GM18873 (cell line): ENCODE data around the gene SCN3A.

Experiments used
- ATAC-seq: cut with Tn5 transposase; IDR thresholded peaks from one replicate; pipeline ENCODE4 v1.9.1; 2021; ENCODE audit warnings: mild to moderate bottlenecking, moderate library complexity, moderate number of reproducible peaks; ENCODE audit not compliant: unreplicated experiment, low FRiP score

SCN3A gene

GRCh38 chr2:165060411-165060810 is 143.4 kb downstream of the SCN3A start:
- no peak for ATAC-seq

DNA sequence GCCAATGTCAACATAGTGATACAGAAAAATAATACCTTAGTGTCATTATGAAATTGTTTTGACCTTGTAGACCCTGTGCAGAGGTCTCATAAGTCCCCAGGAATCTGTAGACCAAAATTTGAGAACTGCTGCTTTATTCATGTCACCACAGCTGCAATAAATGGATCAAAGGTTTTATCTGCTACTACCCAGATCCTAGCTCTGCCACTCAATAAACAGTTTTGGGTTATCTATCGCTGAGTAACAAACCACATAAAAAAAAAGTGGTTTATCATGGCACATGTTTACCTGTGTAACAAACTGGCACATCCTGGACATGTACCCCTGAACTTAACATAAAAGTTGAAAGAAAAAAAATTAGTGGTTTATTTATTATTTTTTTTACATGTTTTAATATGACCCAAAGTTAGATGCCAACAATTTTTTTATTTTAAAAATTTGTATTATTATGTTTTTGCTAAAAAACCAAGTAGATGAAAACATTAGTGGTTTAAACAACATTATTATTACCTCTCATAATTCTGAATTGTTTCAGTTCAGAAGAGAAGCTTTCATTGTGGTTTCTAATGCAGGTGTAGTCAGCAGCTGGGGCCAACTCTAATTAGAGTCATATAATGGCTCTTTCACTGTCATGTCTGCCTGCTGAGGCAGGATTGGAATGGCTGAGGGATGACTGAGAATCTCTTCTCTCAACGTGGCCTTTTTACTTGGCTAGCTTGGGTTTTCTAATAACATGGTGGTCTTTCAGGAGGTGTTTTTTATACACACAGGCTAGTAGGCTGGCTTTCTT is 145.2 kb downstream of the SCN3A start:
- no peak for ATAC-seq

DNA sequence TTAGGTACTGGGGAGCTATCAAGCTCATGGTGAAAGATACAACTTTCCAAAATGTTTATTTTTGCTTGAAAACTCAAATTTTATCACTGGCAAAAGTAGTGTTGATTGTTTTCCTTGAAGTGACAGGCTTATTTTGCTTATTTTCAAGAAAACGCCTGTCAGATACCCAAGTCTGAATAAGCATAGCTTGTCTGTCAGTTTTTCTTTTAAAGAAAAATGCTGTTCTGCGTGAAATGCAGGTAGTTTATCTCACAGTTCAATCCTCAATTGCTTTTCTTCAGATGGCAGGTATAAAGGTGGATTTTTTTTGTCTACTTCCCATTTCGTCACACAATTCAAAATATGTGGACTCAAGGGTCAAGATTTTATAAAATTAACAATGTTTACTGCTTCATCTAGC is 145.9 kb downstream of the SCN3A start:
- no peak for ATAC-seq

GRCh38 chr2:165057308-165057707 is 146.5 kb downstream of the SCN3A start:
- no peak for ATAC-seq

DNA sequence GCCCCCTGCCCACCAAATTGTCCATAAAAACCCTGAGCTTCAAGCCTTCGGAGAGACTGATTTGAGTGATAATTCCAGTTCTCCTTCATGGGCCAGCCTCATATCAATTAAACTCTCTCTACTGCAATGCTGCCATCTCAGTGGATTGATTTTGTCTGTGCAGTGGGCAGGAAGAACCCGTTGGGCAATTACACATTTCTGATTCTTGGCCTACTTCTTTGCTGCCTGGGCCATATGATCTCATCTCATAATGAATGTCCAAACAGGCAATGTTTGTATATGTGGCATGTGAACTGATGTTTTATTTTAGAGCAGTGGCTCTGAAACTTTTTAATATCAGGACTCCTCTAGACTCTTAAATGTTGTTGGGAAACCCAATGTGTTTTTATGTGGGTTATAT is 147.3 kb downstream of the SCN3A start:
- no peak for ATAC-seq

DNA sequence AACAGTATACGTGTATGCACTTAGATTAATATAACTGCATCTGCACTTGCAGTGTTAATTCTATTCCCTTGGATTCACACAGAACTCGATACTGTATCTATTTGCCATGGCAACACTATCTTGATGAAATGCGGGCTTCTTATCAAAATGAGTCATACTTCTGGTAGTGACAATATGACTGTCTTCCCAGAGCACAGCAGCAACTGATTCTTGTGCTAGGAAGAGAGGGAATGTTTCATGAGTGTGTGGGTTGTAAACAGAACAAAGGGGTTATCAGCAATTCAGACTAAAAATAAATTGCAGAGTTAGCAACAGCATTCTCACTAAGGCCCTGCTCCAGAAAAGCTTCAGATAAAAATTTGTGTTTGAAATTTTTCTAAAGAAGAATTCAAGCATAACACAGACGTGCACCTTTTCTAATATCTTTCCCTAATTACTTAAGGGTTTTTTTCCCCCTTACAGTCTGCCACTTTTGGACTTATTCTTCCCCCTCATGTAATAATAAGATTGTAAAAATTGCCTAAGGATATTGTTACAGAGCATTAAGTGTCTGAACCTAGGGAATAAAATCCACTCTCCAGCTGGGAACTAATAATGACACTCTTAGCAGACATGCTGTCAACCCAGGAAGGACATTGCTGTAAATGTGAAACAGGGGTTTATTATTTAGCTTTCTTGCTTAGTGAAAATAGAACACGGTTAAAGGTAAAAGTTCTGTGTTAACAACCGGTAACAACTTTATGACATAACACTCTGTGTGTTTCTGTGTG is 148.6 kb downstream of the SCN3A start:
- no peak for ATAC-seq

DNA sequence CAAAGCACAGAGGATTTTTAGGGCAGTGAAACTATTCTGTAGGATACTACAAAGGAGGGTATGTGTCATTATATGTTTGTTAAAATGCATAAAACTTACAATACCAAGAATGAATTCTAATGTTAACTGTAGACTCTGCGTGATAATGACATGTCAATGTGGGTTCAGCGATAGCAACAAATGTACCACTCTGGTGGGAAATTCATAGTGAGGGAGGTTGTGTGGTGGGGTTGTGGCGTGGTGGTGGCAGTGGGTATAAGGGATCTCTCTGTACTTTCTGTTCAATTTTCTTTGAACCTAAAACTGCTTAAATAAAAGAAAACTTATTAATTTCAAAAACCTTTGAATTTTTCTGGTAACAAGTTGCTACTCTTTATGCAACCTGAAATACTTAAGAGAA is 149.2 kb downstream of the SCN3A start:
- no peak for ATAC-seq

- ATAC-seq: no peak
These were observed 159.1 kb downstream of the SCN3A start for GRCh38 chr2:165044505-165045303.
